Suprapubic skin (tissue), 4 donors: ENCODE measurements around the gene MCTP1. TPM values are rescaled to one million over a fixed set of nuclear protein-coding genes. Genes with fewer than 3 reads are reported as not detected.

Experiments used
- DNase-seq, 2 donors: peaks; one replicate each; pipeline ENCODE4 v3.0.0-alpha.2; 2019; ENCODE audit warnings: low spot score in 2 of 2
- H3K27ac ChIP-seq: fragments of 200-600 bp; sonication (generic); one replicate; pipeline ENCODE4 v1.5.1; 2019
- H3K27me3 ChIP-seq: fragments of 200-600 bp; sonication (generic); one replicate; pipeline ENCODE4 v1.5.1; 2019
- H3K36me3 ChIP-seq: fragments of 200-600 bp; sonication (generic); one replicate; pipeline ENCODE4 v1.5.1; 2019
- H3K4me1 ChIP-seq: fragments of 200-600 bp; sonication (generic); one replicate; pipeline ENCODE4 v1.5.1; 2019
- H3K4me3 ChIP-seq: fragments of 200-600 bp; sonication (generic); one replicate; pipeline ENCODE4 v1.5.1; 2019; ENCODE audit warnings: mild to moderate bottlenecking
- H3K9me3 ChIP-seq: fragments of 200-600 bp; sonication (generic); one replicate; pipeline ENCODE4 v1.5.1; 2019
- EP300 ChIP-seq: sonication (generic); formaldehyde crosslinking; IDR thresholded peaks from one replicate; pipeline ENCODE4 v1.6.1; 2017; ENCODE audit warnings: antibody characterized with exemption
- POLR2A ChIP-seq, 2 donors: fragments of 450-650 bp; IDR thresholded peaks; one replicate each; pipeline ENCODE4 v1.6.1; 2017; ENCODE audit warnings: antibody characterized with exemption in 2 of 2, mild to moderate bottlenecking in 2 of 2, moderate library complexity in 2 of 2
- POLR2AphosphoS5 ChIP-seq, 3 donors: sonication (generic); formaldehyde crosslinking; IDR thresholded peaks; one replicate each; pipeline ENCODE4 v1.6.1; 2017; ENCODE audit warnings: antibody characterized with exemption in 3 of 3
- WGBS: methylation state at CpG from one replicate; pipeline ENCODE4 v1.1.5; 2018; 5-methylcytosine and 5-hydroxymethylcytosine counted together
- total RNA-seq, 4 donors: library from RNA; depleted of rRNA; stranded (reverse); fragments of >200 nt; gene quantifications; one replicate each; pipeline ENCODE4 v1.1.0, GENCODE V29; 2016
- TF ChIP-seq, protein P1 (sequence below), 2 donors: fragments of 200-600 bp in 1 of 2; fragments of 450-650 bp in 1 of 2; sonication (generic) in 1 of 2; IDR thresholded peaks; one replicate each; pipeline ENCODE4 v1.5.1; 2016 to 2019; ENCODE audit warnings: antibody characterized with exemption in 2 of 2, mild to moderate bottlenecking in 1 of 2, moderate library complexity in 1 of 2

The MCTP1 gene
- total RNA-seq, 4 donors from 2014 or later = 5.0 to 19.1 (median 10.6) TPM

- Histone ChIP-seq H3K27ac (no peak overlapping the region), H3K4me1 (no peaks in the 10 kb centered on the region), H3K27me3 (no peaks in the 10 kb centered on the region), H3K4me3 (no peak overlapping the region), H3K9me3 (no peaks in the 10 kb centered on the region), H3K36me3 (no peaks in the 10 kb centered on the region)
- no peak for DNase-seq
- TF ChIP-seq, protein P1, sequence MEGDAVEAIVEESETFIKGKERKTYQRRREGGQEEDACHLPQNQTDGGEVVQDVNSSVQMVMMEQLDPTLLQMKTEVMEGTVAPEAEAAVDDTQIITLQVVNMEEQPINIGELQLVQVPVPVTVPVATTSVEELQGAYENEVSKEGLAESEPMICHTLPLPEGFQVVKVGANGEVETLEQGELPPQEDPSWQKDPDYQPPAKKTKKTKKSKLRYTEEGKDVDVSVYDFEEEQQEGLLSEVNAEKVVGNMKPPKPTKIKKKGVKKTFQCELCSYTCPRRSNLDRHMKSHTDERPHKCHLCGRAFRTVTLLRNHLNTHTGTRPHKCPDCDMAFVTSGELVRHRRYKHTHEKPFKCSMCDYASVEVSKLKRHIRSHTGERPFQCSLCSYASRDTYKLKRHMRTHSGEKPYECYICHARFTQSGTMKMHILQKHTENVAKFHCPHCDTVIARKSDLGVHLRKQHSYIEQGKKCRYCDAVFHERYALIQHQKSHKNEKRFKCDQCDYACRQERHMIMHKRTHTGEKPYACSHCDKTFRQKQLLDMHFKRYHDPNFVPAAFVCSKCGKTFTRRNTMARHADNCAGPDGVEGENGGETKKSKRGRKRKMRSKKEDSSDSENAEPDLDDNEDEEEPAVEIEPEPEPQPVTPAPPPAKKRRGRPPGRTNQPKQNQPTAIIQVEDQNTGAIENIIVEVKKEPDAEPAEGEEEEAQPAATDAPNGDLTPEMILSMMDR (IDR thresholded peaks at IDR 0.05) = no peak
- TF ChIP-seq EP300 (no peak), POLR2A (IDR thresholded peaks at IDR 0.05) (no peak), POLR2AphosphoS5 (IDR thresholded peaks at IDR 0.05) (no peak)
- WGBS = 74% methylated on average over 1 of the region's 1 CpG
Measured at GRCh38 chr5:95100551-95100950, 184.3 kb downstream of the MCTP1 start.

- no peaks in the 10 kb centered on the region for H3K36me3 ChIP-seq
- H3K4me1 ChIP-seq = no peaks in the 10 kb centered on the region
- TF ChIP-seq EP300 = no peak
- TF ChIP-seq, protein P1 (IDR thresholded peaks at IDR 0.05) = no peak
- no peak for TF ChIP-seq POLR2AphosphoS5 (IDR thresholded peaks at IDR 0.05)
- TF ChIP-seq POLR2A (IDR thresholded peaks at IDR 0.05) = no peak
- DNase-seq = no peak
- no peak overlapping the region for H3K27ac ChIP-seq
- no peaks in the 10 kb centered on the region for H3K27me3 ChIP-seq
- H3K9me3 ChIP-seq = no peaks in the 10 kb centered on the region
- no peak overlapping the region for H3K4me3 ChIP-seq
- WGBS = 69% methylated on average over 2 of the region's 2 CpGs
Measured at GRCh38 chr5:95098012-95098411, 186.9 kb downstream of the MCTP1 start.

DNA sequence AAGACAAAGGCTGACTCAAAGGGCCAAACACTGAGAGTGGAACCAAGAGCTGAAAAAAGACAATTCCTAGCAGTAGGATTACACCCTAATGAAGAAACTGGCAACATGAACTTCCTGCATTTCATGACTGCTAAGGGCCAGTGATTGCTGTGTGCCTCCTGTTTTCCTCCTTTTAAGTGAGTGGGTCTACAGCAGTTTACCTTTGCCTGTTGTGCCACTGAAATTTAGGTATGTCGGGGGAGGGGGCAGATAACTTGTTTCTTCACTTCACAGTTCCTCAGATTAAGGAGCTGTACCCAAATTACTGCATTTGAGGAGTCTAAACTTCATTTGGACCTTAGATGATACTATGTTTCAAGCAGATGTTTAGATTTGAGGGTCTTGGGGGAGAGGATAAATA is 191.7 kb downstream of the MCTP1 start:
- Histone ChIP-seq H3K9me3 (no peaks in the 10 kb centered on the region), H3K36me3 (no peaks in the 10 kb centered on the region), H3K4me3 (no peak overlapping the region), H3K27ac (no peak overlapping the region), H3K4me1 (no peaks in the 10 kb centered on the region), H3K27me3 (no peaks in the 10 kb centered on the region)
- DNase-seq = no peak
- no peak for TF ChIP-seq POLR2AphosphoS5 (IDR thresholded peaks at IDR 0.05)
- TF ChIP-seq, protein P1 (IDR thresholded peaks at IDR 0.05) = no peak
- TF ChIP-seq POLR2A (IDR thresholded peaks at IDR 0.05) = no peak
- no peak for TF ChIP-seq EP300
- WGBS = 87% methylated on average over 1 of the region's 1 CpG

GRCh38 chr5:95090774-95091173 is 194.1 kb downstream of the MCTP1 start:
- WGBS = 80% methylated on average over 2 of the region's 2 CpGs
- no peaks in the 10 kb centered on the region for H3K27me3 ChIP-seq

DNA sequence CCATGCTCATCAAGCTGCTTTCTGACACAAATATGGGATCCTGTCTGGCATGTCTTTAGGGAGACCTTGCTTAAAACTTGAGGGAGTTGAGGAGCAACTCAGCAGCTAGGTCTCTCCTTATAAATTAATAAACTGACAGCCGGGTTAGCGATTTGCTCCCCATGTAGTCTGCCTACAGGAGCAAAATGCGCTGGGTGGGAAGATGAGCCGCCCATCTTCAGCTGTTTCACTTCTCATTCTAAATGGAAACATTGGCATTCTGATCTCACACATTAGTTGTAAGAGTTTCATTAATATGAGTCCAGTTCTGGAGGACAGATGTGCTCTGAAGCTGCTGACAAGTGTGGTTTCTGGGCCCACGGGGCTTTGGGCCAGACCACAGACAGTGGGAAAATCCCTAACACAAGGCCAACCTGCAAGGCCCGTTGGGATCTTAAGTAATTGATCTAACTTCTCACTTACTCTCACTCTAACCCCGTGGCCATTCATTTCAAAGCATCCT is 197.0 kb downstream of the MCTP1 start:
- Histone ChIP-seq H3K27me3 (no peaks in the 10 kb centered on the region), H3K36me3 (no peaks in the 10 kb centered on the region), H3K4me1 (peaks cover 4% of the 10 kb centered on the region), H3K27ac (no peak overlapping the region), H3K9me3 (no peaks in the 10 kb centered on the region), H3K4me3 (no peak overlapping the region)
- WGBS = 52% methylated on average over 7 of the region's 7 CpGs
- TF ChIP-seq EP300 (no peak), POLR2A (IDR thresholded peaks at IDR 0.05) (no peak), POLR2AphosphoS5 (IDR thresholded peaks at IDR 0.05) (no peak)
- TF ChIP-seq, protein P1 (IDR thresholded peaks at IDR 0.05) = no peak
- no peak for DNase-seq

More at GRCh38 chr5:95090774-95091173, 194.1 kb downstream of the MCTP1 start:
- H3K4me3 ChIP-seq = no peak overlapping the region
- H3K4me1 ChIP-seq = peaks cover 4% of the 10 kb centered on the region
- H3K36me3 ChIP-seq = no peaks in the 10 kb centered on the region
- no peaks in the 10 kb centered on the region for H3K9me3 ChIP-seq
- no peak for DNase-seq
- no peak overlapping the region for H3K27ac ChIP-seq
- TF ChIP-seq, protein P1 (IDR thresholded peaks at IDR 0.05) = no peak
- no peak for TF ChIP-seq POLR2A (IDR thresholded peaks at IDR 0.05)
- no peak for TF ChIP-seq POLR2AphosphoS5 (IDR thresholded peaks at IDR 0.05)
- no peak for TF ChIP-seq EP300
